HG03196 (cell line): ENCODE data around the gene IFI44.

Experiments
- ATAC-seq: cut with Tn5 transposase; IDR thresholded peaks from one replicate; pipeline ENCODE4 v1.9.1; 2021; ENCODE audit not compliant: unreplicated experiment

Gene IFI44

GRCh38 chr1:78702426-78702825 lies 52.8 kb downstream of the IFI44 start:
- ATAC-seq = no peak

- ATAC-seq = no peak
Measured at GRCh38 chr1:78703806-78704205, 54.2 kb downstream of the IFI44 start.

- no peak for ATAC-seq
Measured at GRCh38 chr1:78712467-78713051, 62.9 kb downstream of the IFI44 start.

- no peak for ATAC-seq
Measured at GRCh38 chr1:78713297-78713696, 63.7 kb downstream of the IFI44 start.
